Loucy (cell line): Measurements from ENCODE around the gene VWA5A.

Experiments used
- H2AFZ ChIP-seq: fragments of 200-600 bp; sonication (generic); 2 replicates; pipeline ENCODE4 v1.6.0; 2016; ENCODE audit warnings: antibody characterized with exemption, mild to moderate bottlenecking, low read length, moderate library complexity
- H3F3A ChIP-seq: fragments of 200-600 bp; 2 replicates; pipeline ENCODE4 v1.6.0; 2016; ENCODE audit warnings: antibody characterized with exemption, low read depth, mild to moderate bottlenecking
- H3K27me3 ChIP-seq: fragments of 200-600 bp; sonication (generic); 2 replicates; pipeline ENCODE4 v1.6.1; 2014; ENCODE audit warnings: low read length, mild to moderate bottlenecking; ENCODE audit not compliant: insufficient read depth, poor library complexity, severe bottlenecking
- H3K36me3 ChIP-seq: fragments of 200-600 bp; sonication (generic); 2 replicates; pipeline ENCODE4 v1.6.1; 2016; ENCODE audit warnings: low read length; ENCODE audit not compliant: insufficient read depth
- H3K4me1 ChIP-seq: fragments of 200-600 bp; sonication (generic); 2 replicates; pipeline ENCODE4 v1.5.1; 2014; ENCODE audit warnings: low read length, mild to moderate bottlenecking; ENCODE audit not compliant: insufficient read depth, poor library complexity, severe bottlenecking
- H3K4me2 ChIP-seq: fragments of 200-600 bp; sonication (generic); 2 replicates; pipeline ENCODE4 v1.6.0; 2014; ENCODE audit warnings: antibody characterized with exemption, low read length, low read depth, mild to moderate bottlenecking; ENCODE audit not compliant: poor library complexity, severe bottlenecking
- H3K4me3 ChIP-seq: fragments of 200-600 bp; sonication (generic); 2 replicates; pipeline ENCODE4 v1.5.1; 2014; ENCODE audit warnings: low read length, mild to moderate bottlenecking, mixed read lengths; ENCODE audit not compliant: poor library complexity, severe bottlenecking
- H3K79me2 ChIP-seq: fragments of 200-600 bp; sonication (generic); 2 replicates; pipeline ENCODE4 v1.6.1; 2014; ENCODE audit warnings: low read length; ENCODE audit not compliant: insufficient read depth
- H3K9ac ChIP-seq: fragments of 200-600 bp; sonication (generic); 2 replicates; pipeline ENCODE4 v1.6.0; 2014; ENCODE audit warnings: mild to moderate bottlenecking, low read depth, low read length, moderate library complexity; ENCODE audit not compliant: poor library complexity, severe bottlenecking
- H3K9me2 ChIP-seq: fragments of 200-600 bp; sonication (generic); replicated peaks from 2 replicates; pipeline ENCODE4 v1.6.1; 2016; ENCODE audit warnings: low read depth, low read length, mixed read lengths
- H3K9me3 ChIP-seq: fragments of 200-600 bp; sonication (generic); 2 replicates; pipeline ENCODE4 v1.6.1; 2014; ENCODE audit warnings: mild to moderate bottlenecking, antibody characterized with exemption, low read length, low read depth; ENCODE audit not compliant: insufficient read depth
- H4K20me1 ChIP-seq: fragments of 200-600 bp; sonication (generic); 2 replicates; pipeline ENCODE4 v1.6.0; 2014; ENCODE audit warnings: antibody characterized with exemption, low read length, mild to moderate bottlenecking; ENCODE audit not compliant: insufficient read depth, poor library complexity, severe bottlenecking
- CTCF ChIP-seq: fragments of 200-600 bp; sonication (generic); conservative IDR thresholded peaks from 2 replicates; pipeline ENCODE4 v1.5.1; 2014; ENCODE audit warnings: mild to moderate bottlenecking, antibody characterized with exemption, low read length
- EZH2phosphoT487 ChIP-seq: fragments of 200-600 bp; IDR thresholded peaks from 2 replicates; pipeline ENCODE4 v1.6.1; 2018; ENCODE audit warnings: antibody characterized with exemption, mild to moderate bottlenecking, moderate library complexity, borderline replicate concordance

VWA5A gene

DNA sequence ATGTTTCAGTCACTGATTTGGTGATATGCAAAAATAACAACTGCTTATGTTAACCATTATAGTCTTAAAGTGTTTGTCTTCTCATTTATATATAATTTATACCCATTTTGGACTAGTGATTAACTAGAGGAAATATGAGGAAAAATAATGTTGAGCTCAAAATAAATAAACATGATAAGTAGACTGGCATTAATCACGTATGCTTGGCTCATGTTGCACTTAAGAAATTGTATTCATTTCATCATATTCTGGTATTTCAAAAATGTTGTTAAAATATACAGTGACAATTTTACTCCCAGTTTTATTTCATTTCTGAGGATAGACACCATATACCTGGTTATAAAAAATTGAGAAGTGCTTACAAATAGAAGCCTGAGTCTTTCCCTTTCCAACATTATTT lies 64.1 kb downstream of the VWA5A start:
- no peaks in the 10 kb centered on the region for H3K79me2 ChIP-seq
- no peaks in the 10 kb centered on the region for H4K20me1 ChIP-seq
- TF ChIP-seq EZH2phosphoT487, result no peak
- TF ChIP-seq CTCF, result no peak
- H2AFZ ChIP-seq, result no peak overlapping the region
- no peaks in the 10 kb centered on the region for H3F3A ChIP-seq
- no peaks in the 10 kb centered on the region for H3K27me3 ChIP-seq
- no peak overlapping the region for H3K9ac ChIP-seq
- H3K9me2 ChIP-seq, result no peaks in the 10 kb centered on the region
- no peak overlapping the region for H3K4me2 ChIP-seq
- no peak overlapping the region for H3K4me3 ChIP-seq
- no peaks in the 10 kb centered on the region for H3K4me1 ChIP-seq
- no peaks in the 10 kb centered on the region for H3K9me3 ChIP-seq
- H3K36me3 ChIP-seq, result no peaks in the 10 kb centered on the region

DNA sequence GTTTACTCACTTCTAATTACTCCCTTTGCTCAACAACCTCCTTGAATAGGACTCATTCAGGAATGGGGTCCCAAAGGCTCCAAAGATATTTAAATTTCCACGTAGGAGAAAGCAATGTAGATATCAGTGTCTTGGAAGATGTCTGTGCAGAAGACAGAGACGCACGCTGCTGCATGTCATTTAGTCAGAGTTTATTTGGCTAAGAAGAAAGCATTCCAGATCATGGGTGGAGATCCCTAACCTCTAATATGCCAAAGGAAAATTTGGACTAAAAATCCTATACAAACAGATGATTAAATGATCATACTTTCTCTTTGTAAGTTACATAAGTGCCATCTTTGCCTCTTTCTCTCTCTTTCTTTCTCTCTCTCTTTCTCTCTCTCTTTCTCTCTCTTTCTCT lies 67.8 kb downstream of the VWA5A start, which contains the start of gene OR10D3:
Gene OR10D3 (plus strand): TSS at position 278 of the 400 bp plus-strand sequence. CDS start 1,925 bp downstream, outside the sequence.
- Histone ChIP-seq H3K9me2 (no peaks in the 10 kb centered on the region), H3K4me2 (no peak within 1 kb of the TSS), H3F3A (no peaks in the 10 kb centered on the region), H3K4me1 (no peaks in the 10 kb centered on the region), H3K9ac (no peak within 1 kb of the TSS), H2AFZ (no peak within 1 kb of the TSS), H3K27me3 (no peaks in the 10 kb centered on the region), H3K9me3 (no peaks in the 10 kb centered on the region), H3K79me2 (no peaks in the 10 kb centered on the region), H3K4me3 (no peak within 1 kb of the TSS), H4K20me1 (no peaks in the 10 kb centered on the region), H3K36me3 (no peaks in the 10 kb centered on the region)
- no peak for TF ChIP-seq CTCF
- TF ChIP-seq EZH2phosphoT487, result no peak

DNA sequence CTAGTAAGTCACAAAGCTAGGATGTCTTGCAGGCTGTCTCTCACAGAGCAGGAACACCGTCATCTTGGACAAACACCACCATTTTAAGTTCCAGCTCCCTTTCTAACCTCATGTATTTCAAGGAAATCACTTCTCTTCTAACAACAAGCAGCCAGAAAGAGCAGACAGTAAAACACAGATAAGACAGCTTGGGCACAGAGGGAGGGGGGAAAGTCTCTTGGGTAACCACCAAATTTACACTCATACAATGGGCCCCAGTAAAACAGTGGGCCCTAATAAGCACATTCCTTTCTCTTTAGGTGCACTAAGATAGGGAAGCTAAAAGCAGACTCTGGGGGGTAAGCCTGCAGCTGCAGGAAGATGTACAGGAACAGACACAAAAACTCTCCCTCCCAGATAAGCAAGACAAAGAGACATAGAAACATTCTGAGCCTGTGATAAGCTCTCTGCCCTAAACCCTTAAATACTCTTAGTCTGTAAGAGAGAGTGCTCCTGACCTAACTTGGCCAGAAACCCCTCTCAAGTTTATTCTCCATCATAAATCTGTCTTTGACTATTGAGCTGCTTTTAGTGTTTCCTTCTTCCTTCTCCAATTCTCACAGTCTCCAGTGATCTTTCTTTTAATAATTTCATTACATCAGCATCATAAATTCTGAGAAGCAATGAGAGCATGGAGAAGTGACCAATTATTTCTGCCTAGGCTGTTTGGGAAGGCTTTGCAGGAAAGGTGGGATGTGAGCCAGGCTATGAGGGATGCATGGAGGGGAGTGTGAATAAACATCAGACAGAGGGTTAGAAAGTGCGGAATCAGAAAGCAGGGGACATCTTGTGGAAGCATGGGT lies 75.3 kb downstream of the VWA5A start:
- TF ChIP-seq CTCF (no peak), EZH2phosphoT487 (no peak)
- Histone ChIP-seq H3K9me3 (no peaks in the 10 kb centered on the region), H3K36me3 (no peaks in the 10 kb centered on the region), H4K20me1 (no peaks in the 10 kb centered on the region), H3K9ac (no peak overlapping the region), H3K27me3 (no peaks in the 10 kb centered on the region), H2AFZ (no peak overlapping the region), H3K4me1 (no peaks in the 10 kb centered on the region), H3K4me2 (no peak overlapping the region), H3F3A (no peaks in the 10 kb centered on the region), H3K4me3 (no peak overlapping the region), H3K79me2 (no peaks in the 10 kb centered on the region), H3K9me2 (no peaks in the 10 kb centered on the region)
